UCSD-AML1 (cell line): Measurements from ENCODE around the gene PSMD6.

Source experiments
- DNase-seq: peaks from one replicate; lab custom pipeline; 2025; ENCODE audit not compliant: unreplicated experiment; lab: John Stamatoyannopoulos, UW

The PSMD6 gene

DNA sequence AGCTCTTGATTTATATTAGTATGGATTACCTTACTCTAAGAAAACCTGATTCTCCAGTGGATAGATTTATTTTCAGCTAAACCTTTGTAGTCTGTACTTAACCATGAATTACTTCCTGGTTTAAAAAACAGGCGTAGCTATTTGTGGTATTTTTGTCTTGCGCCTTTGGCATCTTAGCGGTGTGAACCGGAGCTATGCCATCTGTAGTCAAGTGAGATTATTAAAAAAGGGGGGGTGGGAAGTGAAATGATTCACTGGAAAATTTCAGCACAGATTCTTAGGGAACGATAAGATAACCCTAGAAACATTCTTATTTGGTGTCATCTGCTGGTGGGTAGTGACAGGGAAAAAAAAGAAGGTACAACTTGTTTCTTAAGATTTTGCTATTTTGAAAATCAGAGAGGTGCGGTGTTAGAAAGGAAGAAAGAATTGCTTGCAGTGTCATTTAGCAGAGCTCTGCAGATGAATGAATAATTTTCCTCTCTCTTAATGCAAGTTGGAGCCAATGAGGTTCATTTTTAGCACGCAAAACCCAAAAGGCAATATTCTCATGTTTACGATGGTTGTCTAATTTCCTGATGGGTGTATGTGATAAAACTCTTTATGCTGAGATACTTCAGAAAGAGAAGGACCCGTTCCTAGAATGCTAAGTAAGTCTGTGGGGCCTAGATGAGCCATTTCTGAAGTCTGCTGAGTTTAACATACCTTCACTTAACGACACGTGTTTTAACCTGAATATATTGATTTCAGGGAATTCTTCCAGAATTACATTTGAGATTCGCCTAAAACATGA is 44.0 kb downstream of the PSMD6 start:
- no peak for DNase-seq

DNA sequence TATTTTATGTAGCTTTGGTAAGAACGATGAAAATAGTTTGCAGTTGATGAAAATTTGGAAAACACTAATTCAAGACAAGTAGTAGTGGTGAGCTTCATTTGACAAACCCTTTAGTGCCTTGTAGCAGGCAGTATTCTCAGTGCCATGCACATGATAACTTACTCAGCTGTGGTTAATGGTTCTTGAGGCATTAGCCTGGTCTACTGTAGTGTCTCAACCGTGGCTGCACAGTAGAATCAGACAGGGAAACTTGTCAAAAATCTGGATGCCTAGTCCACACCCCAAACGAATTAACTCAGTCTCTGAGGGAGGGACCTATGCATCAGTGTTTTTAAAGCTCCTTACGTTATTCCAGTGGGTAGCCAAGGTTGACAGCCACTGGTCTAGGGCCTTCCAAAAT is 45.4 kb downstream of the PSMD6 start:
- no peak for DNase-seq

DNA sequence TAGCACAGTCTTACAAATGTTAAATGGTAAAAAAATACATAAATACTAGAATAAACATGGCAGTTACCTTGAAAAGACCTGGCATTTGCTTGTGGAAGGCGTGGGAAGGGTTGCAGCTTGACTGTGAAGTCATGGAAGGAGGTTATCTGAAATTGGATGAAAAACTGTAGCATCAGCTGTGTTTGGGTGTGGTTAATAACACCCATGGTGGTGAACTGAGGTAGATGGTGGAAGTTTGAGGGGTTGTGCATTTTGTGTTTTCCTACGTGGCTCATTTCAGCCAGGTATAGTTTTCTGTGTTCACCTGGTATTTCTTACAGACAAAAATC is 46.5 kb downstream of the PSMD6 start:
- no peak for DNase-seq

GRCh38 chr3:63976161-63976871 is 47.0 kb downstream of the PSMD6 start:
- no peak for DNase-seq

DNA sequence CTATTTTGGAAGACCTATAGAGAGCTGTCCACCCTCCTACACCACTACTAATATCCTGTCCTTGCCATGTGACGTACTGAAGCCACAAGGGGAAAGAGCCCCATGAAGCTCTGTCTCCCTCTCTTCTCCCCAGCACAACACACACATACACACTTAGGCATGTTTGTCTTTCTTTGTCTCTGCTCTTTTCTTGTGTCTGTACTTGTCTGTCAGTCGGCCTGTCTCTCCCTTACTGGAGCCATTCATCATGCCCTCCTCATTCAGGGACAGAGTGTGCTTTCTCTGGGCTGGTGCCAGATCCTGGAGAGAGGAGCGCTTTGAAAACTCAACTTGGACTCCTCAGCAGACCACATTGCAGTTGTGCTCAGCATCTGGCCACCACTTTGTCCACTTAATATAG is 47.6 kb downstream of the PSMD6 start:
- DNase-seq = no peak

DNA sequence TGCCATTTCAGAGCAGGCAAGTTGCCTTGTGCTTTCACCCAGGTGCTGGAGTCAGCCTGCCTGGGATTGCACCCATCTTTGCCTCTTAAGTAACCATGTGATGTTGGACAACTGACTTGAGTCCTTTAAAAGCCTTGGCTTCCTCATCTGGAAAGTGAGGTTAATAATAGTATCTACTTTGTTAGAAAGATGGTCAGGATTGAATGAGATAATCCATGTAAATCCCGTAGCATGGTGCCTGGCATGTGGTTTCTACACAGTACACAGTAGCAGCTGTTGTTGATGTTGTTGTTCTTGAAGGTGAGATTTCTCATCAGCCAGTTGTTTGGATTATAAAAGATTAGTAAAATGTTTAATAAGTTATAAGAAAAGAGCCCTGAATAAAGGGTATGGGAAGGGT is 48.8 kb downstream of the PSMD6 start:
- DNase-seq = no peak

GRCh38 chr3:63973406-63973805 is 49.9 kb downstream of the PSMD6 start:
- no peak for DNase-seq

DNA sequence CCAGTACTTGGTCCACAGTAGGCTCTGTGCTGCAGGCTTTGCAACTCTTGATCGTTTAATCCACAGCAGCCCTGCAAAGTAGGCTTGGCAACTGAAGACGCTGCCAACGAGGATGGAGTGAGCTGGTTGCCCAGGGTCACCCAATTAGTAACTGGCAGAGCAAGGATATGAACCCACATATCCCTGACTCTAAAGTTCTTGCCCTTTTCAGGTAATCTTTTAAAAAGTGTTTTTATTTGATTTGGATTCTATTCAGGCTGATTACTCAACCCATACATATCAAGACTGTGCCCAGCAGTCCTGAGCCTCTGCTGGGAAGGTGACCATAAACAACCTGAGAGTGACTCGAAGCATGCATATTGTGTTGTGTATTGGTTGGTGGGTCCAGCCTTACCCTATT is 50.3 kb downstream of the PSMD6 start:
- no peak for DNase-seq

DNA sequence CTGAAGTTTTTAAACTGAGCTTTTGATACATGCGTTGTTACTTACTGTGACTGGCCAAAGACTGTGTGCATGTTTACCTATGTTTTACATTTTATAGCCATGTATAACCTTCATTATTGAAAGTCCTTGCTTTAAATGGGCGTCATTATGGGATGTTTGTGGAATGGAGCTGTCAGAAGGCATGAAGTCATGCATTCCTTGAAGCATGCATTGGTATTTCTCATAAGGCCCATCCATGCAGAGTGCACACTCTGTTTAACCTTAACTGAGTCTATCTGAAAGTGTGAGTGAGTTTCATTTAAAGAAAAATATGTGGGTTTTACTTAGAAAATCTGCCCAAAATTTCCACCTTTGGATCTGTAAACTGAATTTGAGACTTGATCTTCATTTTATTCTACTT is 51.1 kb downstream of the PSMD6 start:
- DNase-seq = no peak

DNA sequence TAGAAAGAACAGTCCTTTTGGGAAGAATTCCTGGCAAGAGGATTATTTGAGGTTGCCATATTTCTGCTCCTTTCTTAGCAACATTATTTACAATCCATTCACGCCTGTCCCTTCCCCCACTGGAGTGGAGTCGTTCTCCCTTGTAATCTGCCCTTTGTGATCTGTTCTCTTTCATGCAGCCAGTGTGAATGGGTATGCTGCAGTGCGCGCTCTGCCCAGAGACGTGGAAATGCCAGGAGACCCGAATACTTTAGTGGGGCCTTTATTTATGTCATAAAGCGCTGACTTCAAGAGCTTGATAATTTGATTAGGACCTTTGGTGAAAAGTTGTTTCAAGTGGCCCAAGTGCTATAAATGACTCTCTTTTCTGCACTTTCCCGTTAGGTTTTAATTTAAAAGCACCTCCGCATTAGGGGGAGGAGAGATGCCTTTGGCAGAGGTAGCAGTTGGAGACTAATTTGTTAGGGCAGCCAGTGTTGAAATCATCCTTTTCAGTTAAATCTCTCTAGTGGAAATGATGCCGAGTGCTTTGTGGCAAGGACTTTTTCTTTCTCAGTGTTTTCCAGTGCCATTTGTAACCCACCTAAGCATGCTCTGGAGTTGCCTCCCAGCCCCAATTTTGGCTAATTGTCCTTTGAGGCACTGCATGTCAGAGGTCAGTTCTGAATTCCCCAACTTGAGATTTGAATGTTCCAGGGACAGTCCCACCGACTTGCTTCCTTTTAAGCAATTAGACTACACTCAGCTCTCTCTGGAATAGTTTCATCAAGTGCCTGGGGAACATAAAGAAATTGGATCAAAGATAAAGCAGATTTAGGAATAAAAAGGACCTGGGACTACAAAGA is 52.4 kb downstream of the PSMD6 start:
- no peak for DNase-seq

- no peak for DNase-seq
These were observed 53.4 kb downstream of the PSMD6 start for GRCh38 chr3:63969876-63970275.

- DNase-seq = no peak
These were observed 54.5 kb downstream of the PSMD6 start for GRCh38 chr3:63968612-63969350.

DNA sequence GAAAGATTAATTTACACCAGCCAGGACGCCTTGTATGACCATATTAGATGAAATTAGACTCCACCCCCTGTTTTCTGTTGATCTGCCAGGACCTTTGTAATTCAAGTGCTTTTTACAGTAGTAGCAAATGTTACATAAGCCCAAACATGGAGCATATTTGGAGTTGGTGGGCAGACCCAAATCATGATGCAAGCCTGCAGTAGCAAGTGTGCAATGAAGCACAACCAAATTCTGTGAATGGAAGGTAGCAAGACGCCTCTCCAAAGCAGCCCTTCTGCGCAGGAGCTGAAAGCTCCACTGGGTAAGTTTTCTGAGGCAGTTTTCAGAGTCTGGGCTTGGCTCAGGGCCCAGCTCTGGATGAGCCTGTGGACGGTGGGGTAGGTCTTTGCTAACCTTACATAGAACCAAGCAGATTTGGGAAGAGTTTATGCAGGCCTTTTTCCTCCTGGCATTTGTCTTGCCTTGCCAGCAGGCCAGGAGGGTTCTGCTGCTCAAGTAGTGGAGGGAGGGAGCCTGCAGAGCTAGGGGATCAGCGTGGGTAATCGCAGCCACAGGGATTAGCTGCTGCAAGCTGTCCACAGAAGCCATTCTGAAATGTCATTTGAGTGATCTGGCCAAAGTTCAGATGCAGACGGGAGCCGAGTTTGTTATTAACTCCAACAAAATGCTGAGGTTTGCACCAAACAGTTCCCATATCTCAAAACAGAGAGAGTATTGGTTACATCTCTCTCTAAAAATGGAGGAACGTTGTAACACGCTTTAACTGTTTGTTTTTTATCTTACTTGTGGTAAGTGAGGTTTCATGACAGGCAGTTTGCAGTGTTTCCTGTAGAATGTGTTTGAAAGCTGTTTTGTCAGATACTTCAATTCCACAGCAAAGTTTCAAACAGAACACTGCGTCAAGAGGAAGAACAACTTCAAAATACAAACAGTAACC is 55.4 kb downstream of the PSMD6 start:
- peak; percentile 44 for DNase-seq

DNA sequence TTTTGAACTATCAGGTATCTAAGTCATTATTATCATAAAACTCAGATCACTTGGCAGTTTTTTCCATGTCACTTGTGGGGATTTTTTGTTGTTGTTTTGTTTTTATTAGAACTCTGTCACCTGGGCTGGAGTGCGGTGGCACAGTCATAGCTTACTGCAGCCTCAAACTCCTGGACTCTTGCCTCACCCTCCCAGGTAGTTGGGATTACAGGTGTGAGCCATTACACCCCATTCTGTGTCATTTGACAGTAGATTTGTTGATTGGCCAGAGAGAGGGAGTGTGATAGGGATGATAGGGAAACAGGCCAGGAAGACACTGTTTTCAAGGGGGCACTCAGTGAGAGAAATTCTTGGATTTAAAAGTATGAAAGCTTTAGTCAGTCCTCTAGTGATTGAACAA is 56.4 kb downstream of the PSMD6 start:
- DNase-seq = no peak

- DNase-seq = no peak
These were observed 57.3 kb downstream of the PSMD6 start for GRCh38 chr3:63966007-63966406.

DNA sequence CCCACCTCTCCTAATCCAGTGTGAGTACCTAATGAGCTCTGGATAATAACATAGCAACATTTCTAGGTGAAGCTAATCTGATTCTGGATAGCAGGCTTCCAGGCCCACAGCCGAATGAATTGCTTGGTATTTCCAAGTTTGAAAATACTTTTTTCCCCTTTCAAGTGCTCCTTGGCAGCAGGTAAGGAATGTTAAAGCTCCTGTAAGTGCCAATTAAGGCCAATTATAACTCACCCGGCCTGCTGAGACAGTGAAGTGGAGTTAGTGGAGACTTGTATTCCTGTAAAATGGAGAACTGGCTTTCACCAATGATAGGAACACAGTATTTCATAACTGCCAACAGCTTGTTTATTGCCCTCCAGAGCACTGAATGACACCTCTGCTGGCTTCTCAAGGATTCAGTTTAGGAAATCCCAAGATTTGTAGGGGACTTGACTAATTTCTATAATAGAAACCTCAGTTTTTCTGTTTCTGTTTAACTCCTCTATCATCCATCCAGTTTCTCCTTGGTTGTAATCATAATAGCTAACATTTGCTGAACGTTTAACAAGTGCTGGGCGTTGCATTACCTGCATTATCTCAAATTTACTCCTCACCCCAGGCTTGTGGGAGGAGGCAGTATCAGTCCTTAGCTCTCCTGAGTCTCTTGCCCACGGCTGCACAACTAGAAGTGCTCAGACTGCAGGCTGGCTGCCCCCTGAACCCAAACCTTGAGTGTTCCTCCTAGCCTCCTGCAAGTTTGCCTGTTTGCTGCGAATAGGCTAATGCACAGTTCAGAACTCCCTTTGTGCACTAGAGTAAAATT is 58.4 kb downstream of the PSMD6 start:
- DNase-seq = no peak

- no peak for DNase-seq
These were observed 59.8 kb downstream of the PSMD6 start for GRCh38 chr3:63963496-63963895.

- DNase-seq = no peak
These were observed 61.4 kb downstream of the PSMD6 start for GRCh38 chr3:63961891-63962290.
